T-helper 17 cell (primary cell): Measurements from ENCODE around the gene PLA2G4F. TPM values are rescaled to one million over a fixed set of nuclear protein-coding genes. Genes with fewer than 3 reads are reported as not detected.
A peak's percentile ranks its signal among the peaks of the same experiment; 100 is the strongest.

Source experiments
- ATAC-seq: fragments of 150-1000 bp; cut with Tn5 transposase; 2 replicates; pipeline ENCODE4 v1.10.0; 2021; ENCODE audit warnings: mild to moderate bottlenecking, moderate library complexity
- DNase-seq, 3 donors: peaks; one replicate each; pipeline versions ENCODE4 v3.0.0 to v3.0.0-alpha.2; 2020 to 2021
- H3K9me3 ChIP-seq: one replicate; pipeline ENCODE4 v1.7.0; 2013; ENCODE audit warnings: low read length, mild to moderate bottlenecking; ENCODE audit not compliant: control insufficient read depth, poor library complexity, severe bottlenecking
- H3K27ac Mint-ChIP-seq: one replicate; pipeline ENCODE4 v1.8.0; 2022; ENCODE audit warnings: mild to moderate bottlenecking, moderate library complexity, mixed read lengths
- H3K27me3 Mint-ChIP-seq: one replicate; pipeline ENCODE4 v1.8.0; 2022; ENCODE audit warnings: mixed read lengths
- H3K36me3 Mint-ChIP-seq: one replicate; pipeline ENCODE4 v1.8.0; 2022; ENCODE audit warnings: low read depth, mixed read lengths
- H3K4me1 Mint-ChIP-seq: one replicate; pipeline ENCODE4 v1.8.0; 2022; ENCODE audit warnings: mild to moderate bottlenecking, mixed read lengths
- H3K4me3 Mint-ChIP-seq: one replicate; pipeline ENCODE4 v1.8.0; 2022; ENCODE audit warnings: mild to moderate bottlenecking, moderate library complexity, mixed read lengths
- total RNA-seq, 4 donors: library from RNA in 2 of 4; stranded (reverse) in 2 of 4; gene quantifications; one replicate each; pipeline ENCODE4 v1.2.3 and lab custom pipeline; 2022 to 2026

PLA2G4F gene
- total RNA-seq, 2 donors from 2014 or later: not detected

- H3K36me3 Mint-ChIP-seq: no peaks in the 10 kb centered on the region
- no peak overlapping the region for H3K4me3 Mint-ChIP-seq
- H3K9me3 ChIP-seq: no peaks in the 10 kb centered on the region
- ATAC-seq (no peak), DNase-seq (no peak)
- peaks cover 25% of the 10 kb centered on the region for H3K27me3 Mint-ChIP-seq
- no peak overlapping the region for H3K27ac Mint-ChIP-seq
- no peaks in the 10 kb centered on the region for H3K4me1 Mint-ChIP-seq
Measured at GRCh38 chr15:42149493-42150218, 6.8 kb downstream of the PLA2G4F start.

GRCh38 chr15:42148808-42149492 is 7.5 kb downstream of the PLA2G4F start:
- DNase-seq (no peak), ATAC-seq (no peak)
- H3K27ac Mint-ChIP-seq: no peak overlapping the region

GRCh38 chr15:42147431-42147735 is 9.1 kb downstream of the PLA2G4F start:
- no peaks in the 10 kb centered on the region for H3K9me3 ChIP-seq
- Mint-ChIP-seq H3K27me3 (peaks cover 25% of the 10 kb centered on the region), H3K4me3 (no peak overlapping the region), H3K4me1 (no peaks in the 10 kb centered on the region), H3K27ac (no peak overlapping the region), H3K36me3 (no peaks in the 10 kb centered on the region)
- DNase-seq (no peak), ATAC-seq (no peak)

More at GRCh38 chr15:42148808-42149492, 7.5 kb downstream of the PLA2G4F start:
- H3K36me3 Mint-ChIP-seq: no peaks in the 10 kb centered on the region
- no peak overlapping the region for H3K4me3 Mint-ChIP-seq
- peaks cover 25% of the 10 kb centered on the region for H3K27me3 Mint-ChIP-seq
- no peaks in the 10 kb centered on the region for H3K4me1 Mint-ChIP-seq
- no peaks in the 10 kb centered on the region for H3K9me3 ChIP-seq

DNA sequence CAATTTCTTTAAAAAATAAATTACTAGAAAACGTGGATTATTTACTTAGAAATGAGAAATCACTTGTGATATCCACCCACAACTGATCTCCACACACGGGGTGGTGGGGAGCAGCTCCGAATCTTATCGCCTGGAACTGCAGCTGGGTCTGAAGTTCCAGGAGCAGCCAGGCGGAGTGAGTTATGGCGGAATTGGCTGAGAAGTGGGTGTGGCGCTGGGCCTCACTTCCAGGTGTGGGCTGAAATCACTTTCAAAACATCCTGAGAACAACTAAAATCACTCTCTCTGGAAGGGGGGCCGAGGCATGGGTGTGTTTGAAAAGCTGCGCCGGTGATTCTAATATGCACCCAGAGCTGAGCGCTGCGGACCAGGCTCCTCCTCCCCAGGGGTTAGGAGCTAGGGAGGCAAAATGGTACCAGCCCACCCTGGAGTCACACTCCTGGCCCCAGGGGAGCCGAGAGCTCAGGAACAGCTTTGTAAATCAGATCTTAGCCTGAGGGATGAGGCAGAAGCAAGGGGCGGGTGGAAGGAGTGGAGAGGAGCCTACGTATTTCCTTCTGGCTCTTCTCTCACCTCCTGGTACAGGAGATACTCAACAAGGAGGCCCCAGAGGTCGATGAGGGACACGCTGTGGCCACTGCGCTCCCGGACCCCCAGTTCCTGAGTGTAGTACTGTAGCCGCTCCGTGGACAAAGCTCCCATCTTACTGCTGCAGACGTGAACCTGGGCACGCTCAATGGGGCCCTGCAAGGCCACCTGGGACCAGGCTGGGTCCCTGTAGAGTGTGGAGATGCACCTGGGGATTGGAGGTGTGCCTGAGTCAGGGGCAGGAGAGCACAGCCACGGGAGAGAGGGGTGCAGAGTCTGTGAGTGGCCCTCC is 9.6 kb downstream of the PLA2G4F start:
- Mint-ChIP-seq H3K36me3 (no peaks in the 10 kb centered on the region), H3K4me1 (no peaks in the 10 kb centered on the region), H3K27me3 (peaks cover 25% of the 10 kb centered on the region), H3K4me3 (no peak overlapping the region), H3K27ac (no peak overlapping the region)
- no peak for ATAC-seq
- peak in 1 of 3 donors; percentile 0 for DNase-seq
- H3K9me3 ChIP-seq: no peaks in the 10 kb centered on the region

DNA sequence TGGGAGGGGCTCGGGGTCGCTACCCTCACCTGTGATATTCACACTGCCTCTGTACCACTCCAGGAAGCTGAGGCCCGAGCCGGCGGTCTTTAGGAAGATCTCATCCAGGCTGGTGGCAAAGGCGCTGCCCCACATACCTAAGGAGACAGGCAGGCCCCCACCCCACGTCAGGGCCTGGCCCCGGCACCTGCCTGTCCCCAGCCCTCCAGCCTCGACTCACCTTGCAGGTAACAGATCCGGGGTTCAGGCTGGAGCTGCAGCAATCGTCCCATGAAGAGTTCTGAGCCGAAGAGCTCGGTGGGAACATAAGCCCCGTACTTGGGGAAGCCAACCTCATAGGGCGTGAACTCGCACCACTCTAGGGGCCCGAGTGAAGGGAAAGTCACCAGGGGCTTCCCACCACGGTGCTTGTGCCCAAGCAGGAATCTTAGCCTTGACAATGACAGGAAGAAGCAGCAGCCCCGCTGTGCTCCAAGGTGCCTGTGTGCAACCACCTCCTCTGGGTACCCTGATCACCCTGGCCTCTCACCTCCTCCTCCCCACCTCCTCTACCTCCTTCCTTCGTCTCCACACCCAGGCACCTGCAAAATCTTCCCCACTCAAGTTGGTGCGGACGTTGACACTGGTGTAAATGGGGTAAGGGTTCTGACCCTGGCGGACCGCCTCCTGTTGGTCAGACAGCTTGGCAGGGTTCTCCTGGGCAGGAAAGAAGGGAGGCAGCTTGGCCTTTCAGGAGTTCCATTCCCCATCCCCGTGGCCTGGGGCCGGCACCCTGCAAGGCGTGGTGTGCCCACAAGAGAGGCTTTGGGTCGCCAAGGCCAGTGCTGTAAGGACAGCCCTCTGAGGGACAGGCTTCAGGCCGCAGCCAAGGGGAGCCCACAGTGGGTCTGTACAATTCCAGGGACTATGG is 10.6 kb downstream of the PLA2G4F start:
- no peak overlapping the region for H3K4me3 Mint-ChIP-seq
- H3K9me3 ChIP-seq: no peaks in the 10 kb centered on the region
- DNase-seq (no peak), ATAC-seq (no peak)
- peaks cover 25% of the 10 kb centered on the region for H3K27me3 Mint-ChIP-seq
- H3K36me3 Mint-ChIP-seq: no peaks in the 10 kb centered on the region
- peaks cover 2% of the 10 kb centered on the region for H3K4me1 Mint-ChIP-seq
- H3K27ac Mint-ChIP-seq: no peak overlapping the region

GRCh38 chr15:42144841-42145375 is 11.5 kb downstream of the PLA2G4F start:
- H3K36me3 Mint-ChIP-seq: no peaks in the 10 kb centered on the region
- ATAC-seq: no peak
- H3K4me3 Mint-ChIP-seq: no peak overlapping the region
- no peak for DNase-seq
- H3K27ac Mint-ChIP-seq: peak overlapping the region; percentile 41
- H3K27me3 Mint-ChIP-seq: peaks cover 25% of the 10 kb centered on the region
- H3K9me3 ChIP-seq: no peaks in the 10 kb centered on the region
- H3K4me1 Mint-ChIP-seq: peaks cover 2% of the 10 kb centered on the region

DNA sequence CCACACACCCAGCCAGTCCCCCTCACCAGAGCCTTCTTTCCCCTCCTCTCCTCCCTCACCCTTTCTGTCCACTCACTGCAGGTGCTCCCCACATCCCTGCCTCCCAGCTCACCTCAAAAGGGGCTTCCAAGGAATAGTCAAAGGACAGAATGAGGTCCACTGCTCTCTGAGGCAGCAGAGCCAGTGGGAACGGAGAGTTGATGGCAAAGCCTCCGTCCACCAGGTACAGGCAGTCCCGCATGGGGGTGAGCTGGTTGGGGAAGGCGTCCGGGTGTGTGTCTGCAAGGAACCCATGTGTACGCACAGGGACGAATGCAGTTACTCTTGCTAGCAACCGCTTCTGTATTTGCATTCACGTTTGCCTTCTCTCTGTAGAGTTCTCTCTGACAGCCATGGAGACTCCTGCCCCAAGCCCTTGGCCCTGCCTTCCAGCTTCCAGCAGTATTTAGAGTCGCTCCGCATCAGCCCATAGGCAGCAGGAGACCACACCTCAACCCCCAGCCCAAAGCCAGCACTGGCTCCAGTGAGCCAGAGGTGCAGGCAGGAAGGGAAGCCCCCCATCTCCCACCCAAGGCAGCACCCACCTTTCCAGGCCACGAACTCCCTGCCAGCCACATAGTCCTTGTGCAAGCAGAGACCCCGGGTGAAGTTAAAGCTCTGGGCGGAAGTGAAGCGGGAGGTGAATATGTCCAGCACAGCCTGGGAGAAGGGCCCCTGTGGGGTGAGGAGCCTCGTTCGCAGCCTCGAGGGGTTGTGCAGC is 12.4 kb downstream of the PLA2G4F start:
- Mint-ChIP-seq H3K27ac (no peak overlapping the region), H3K4me3 (no peak overlapping the region), H3K27me3 (peaks cover 24% of the 10 kb centered on the region), H3K36me3 (no peaks in the 10 kb centered on the region), H3K4me1 (peaks cover 2% of the 10 kb centered on the region)
- DNase-seq: no peak
- no peak for ATAC-seq
- no peaks in the 10 kb centered on the region for H3K9me3 ChIP-seq

DNA sequence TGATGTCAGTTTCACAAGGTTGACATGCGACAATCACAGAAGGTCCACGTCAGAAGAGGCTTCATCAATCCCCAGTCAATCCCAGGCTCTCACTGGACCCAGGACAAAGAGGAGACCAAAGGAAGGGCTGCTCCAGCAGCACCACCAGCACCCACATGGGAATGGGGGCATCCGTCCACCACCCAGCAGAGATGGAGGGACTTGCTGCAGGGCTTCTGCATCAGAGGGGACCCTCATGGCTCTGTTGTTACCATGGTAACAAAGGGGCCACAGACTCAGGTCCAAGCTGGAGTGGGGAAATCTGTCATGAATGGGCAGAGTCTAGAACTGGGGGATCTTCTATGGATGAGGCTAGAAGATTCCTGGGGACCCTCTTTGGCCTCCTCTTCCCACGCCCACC is 13.1 kb downstream of the PLA2G4F start:
- H3K27me3 Mint-ChIP-seq: peaks cover 17% of the 10 kb centered on the region
- H3K4me1 Mint-ChIP-seq: peaks cover 2% of the 10 kb centered on the region
- no peak for ATAC-seq
- no peaks in the 10 kb centered on the region for H3K36me3 Mint-ChIP-seq
- no peaks in the 10 kb centered on the region for H3K9me3 ChIP-seq
- H3K4me3 Mint-ChIP-seq: no peak overlapping the region
- no peak for DNase-seq
- H3K27ac Mint-ChIP-seq: no peak overlapping the region

DNA sequence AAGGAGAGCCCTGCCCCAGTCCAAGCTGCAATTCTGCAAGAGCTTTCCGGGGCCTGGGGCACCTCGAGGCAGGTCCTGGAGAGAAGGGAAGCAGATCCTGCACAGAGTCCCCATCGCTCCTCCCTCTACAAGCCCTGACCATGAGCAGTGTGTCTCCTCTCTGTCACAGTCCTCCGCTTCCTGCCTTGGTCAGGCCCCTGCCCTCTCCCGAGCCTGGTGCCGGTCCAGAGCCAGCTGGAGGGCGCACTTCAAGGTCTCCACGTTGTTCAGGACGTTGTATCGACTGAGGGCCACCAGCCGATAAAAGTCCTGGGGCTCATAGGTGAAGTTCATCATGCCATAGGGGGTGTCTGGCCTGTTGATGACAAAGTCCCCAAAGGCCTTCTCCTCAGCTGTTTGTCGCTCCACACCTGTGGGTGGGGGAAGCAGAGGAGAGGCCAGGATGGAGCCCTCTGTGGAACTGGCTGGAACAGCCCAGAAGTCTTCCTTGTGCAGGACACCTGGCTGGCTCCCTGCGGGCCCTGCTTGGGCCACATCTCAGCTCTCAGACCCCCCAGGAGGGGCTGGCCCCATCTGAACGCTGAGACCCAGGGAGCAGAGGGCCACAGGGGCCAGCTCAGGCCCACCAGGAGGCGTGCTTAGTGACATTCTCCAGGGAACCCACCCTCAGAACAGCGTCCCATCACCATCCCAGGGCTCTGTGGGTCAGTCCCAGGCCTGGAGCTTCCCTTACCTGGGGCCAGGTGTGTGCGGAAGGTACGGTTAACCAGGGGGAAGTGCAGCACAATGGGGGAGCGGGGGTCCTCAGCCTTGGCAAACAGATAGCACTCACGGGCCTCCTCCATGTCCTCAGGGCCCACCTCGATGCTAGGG is 14.4 kb downstream of the PLA2G4F start:
- DNase-seq: no peak
- Mint-ChIP-seq H3K4me3 (no peak overlapping the region), H3K27me3 (peaks cover 12% of the 10 kb centered on the region), H3K4me1 (peaks cover 4% of the 10 kb centered on the region), H3K36me3 (no peaks in the 10 kb centered on the region), H3K27ac (no peak overlapping the region)
- no peaks in the 10 kb centered on the region for H3K9me3 ChIP-seq
- ATAC-seq: no peak

DNA sequence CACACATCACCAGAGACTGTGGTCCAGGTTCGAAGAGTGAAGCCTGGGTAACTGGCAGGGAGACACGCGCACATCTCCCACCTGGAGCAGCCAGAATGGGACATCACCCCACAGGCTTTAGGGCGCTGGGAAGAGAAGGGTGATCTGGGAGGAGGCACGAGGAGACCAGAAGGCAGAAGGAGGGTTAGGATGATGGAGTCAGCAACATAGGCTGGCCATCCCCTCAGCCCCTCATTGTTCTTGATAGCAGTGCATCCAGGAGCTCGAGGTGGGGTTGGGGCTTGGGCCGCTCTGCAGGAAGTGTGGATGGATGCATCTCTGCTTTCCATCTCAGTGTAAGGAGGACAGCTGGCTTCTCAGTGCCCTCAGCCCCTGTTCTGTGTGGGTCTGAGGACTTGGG is 15.2 kb downstream of the PLA2G4F start:
- H3K4me3 Mint-ChIP-seq: no peak overlapping the region
- H3K27me3 Mint-ChIP-seq: peaks cover 11% of the 10 kb centered on the region
- DNase-seq (no peak), ATAC-seq (no peak)
- no peaks in the 10 kb centered on the region for H3K36me3 Mint-ChIP-seq
- peaks cover 4% of the 10 kb centered on the region for H3K4me1 Mint-ChIP-seq
- no peaks in the 10 kb centered on the region for H3K9me3 ChIP-seq
- no peak overlapping the region for H3K27ac Mint-ChIP-seq

GRCh38 chr15:42140383-42141070 is 15.9 kb downstream of the PLA2G4F start:
- no peaks in the 10 kb centered on the region for H3K9me3 ChIP-seq
- no peak overlapping the region for H3K4me3 Mint-ChIP-seq
- H3K27ac Mint-ChIP-seq: no peak overlapping the region
- H3K36me3 Mint-ChIP-seq: no peaks in the 10 kb centered on the region
- H3K4me1 Mint-ChIP-seq: peaks cover 6% of the 10 kb centered on the region
- ATAC-seq (no peak), DNase-seq (no peak)
- H3K27me3 Mint-ChIP-seq: peaks cover 13% of the 10 kb centered on the region
